Transverse colon (tissue), 4 donors: ENCODE results near the gene CCDC88C. TPM values are rescaled to one million over a fixed set of nuclear protein-coding genes. Genes with fewer than 3 reads are reported as not detected.
A peak's percentile ranks its signal among the peaks of the same experiment; 100 is the strongest.

Experiments used
- DNase-seq: peaks from one replicate; pipeline ENCODE4 v3.0.0-alpha.2; 2019
- H3K27ac ChIP-seq, 4 donors: fragments of 200-600 bp; sonication (generic); 2 replicates each; pipeline ENCODE4 v1.5.1; 2016 to 2018; ENCODE audit warnings: inconsistent platforms in 4 of 4
- H3K27me3 ChIP-seq: fragments of 200-600 bp; sonication (generic); 2 replicates; pipeline ENCODE4 v1.5.1; 2017; ENCODE audit warnings: inconsistent platforms
- H3K36me3 ChIP-seq, 4 donors: fragments of 200-600 bp; sonication (generic); 2 replicates each; pipeline ENCODE4 v1.5.1; 2017 to 2019; ENCODE audit warnings: inconsistent platforms in 4 of 4
- H3K4me1 ChIP-seq, 4 donors: fragments of 200-600 bp; sonication (generic); 2 replicates each; pipeline ENCODE4 v1.5.1; 2017 to 2020; ENCODE audit warnings: inconsistent platforms in 4 of 4
- H3K4me3 ChIP-seq, 4 donors: fragments of 200-600 bp; sonication (generic); 1 replicate in 1 of 4; 2 replicates in 3 of 4; pipeline versions ENCODE4 v1.5.1 to v1.6.1; 2017 to 2019; ENCODE audit warnings: inconsistent platforms in 4 of 4
- H3K9me3 ChIP-seq, 2 donors: fragments of 200-600 bp; sonication (generic); 2 replicates each; pipeline ENCODE4 v1.5.1; 2017 to 2019; ENCODE audit warnings: inconsistent platforms in 2 of 2
- CTCF ChIP-seq, 5 experiments: fragments of 200-600 bp in 3 of 5; fragments of 450-650 bp in 2 of 5; sonication (generic) in 3 of 5; IDR thresholded peaks; 1 replicate in 2 of 5; 2 replicates in 3 of 5; pipeline ENCODE4 v1.5.1; 2016 to 2017; ENCODE audit warnings: antibody characterized with exemption in 5 of 5, inconsistent platforms in 3 of 5, mild to moderate bottlenecking in 2 of 5, moderate library complexity in 1 of 5
- EP300 ChIP-seq: sonication (generic); formaldehyde crosslinking; IDR thresholded peaks from one replicate; pipeline ENCODE4 v1.6.1; 2017; ENCODE audit warnings: antibody characterized with exemption, low read depth
- POLR2A ChIP-seq: fragments of 450-650 bp; IDR thresholded peaks from one replicate; pipeline ENCODE4 v1.6.1; 2016; ENCODE audit warnings: antibody characterized with exemption, mild to moderate bottlenecking, moderate library complexity
- POLR2AphosphoS5 ChIP-seq, 3 donors: sonication (generic); formaldehyde crosslinking; IDR thresholded peaks; one replicate each; pipeline ENCODE4 v1.6.1; 2016; ENCODE audit warnings: antibody characterized with exemption in 3 of 3
- WGBS, 2 donors: methylation state at CpG; one replicate each; pipeline ENCODE4 v1.1.5; 2018; ENCODE audit warnings: low coverage in 1 of 2; 5-methylcytosine and 5-hydroxymethylcytosine counted together
- in situ Hi-C, 4 donors: fragments of 200-750 bp; cut with MboI; loops; one replicate each; pipeline versions ENCODE4 v1.15.0 to v1.15.1; 2017; ENCODE audit warnings: low sequenced_read_pairs in 3 of 4, low pct_ligation_motif_present in 1 of 4, low pct_unique_long_range_greater_than_20kb in 1 of 4
- intact Hi-C: fragments of 100-400 bp; cut with DNase I; formaldehyde crosslinking; loops from one replicate; pipeline ENCODE4 v1.15.1; 2023; ENCODE audit warnings: low total_unique reads
- total RNA-seq, 4 donors: library from RNA; depleted of rRNA; stranded (reverse); fragments of >200 nt; gene quantifications; one replicate each; pipeline ENCODE4 v1.1.0, GENCODE V29; 2016

The CCDC88C gene
- total RNA-seq, 4 donors from 2014 or later = 29.5 to 171 (median 60.3) TPM

GRCh38 chr14:91371011-91371989, 46.3 kb downstream of the CCDC88C start:
- 47 to 84% methylated on average over 3 to 17 of the region's 19 CpGs for WGBS, 2 donors
- in situ Hi-C loops (no loop called here), intact Hi-C loops (no loop called here)
- Histone ChIP-seq H3K4me1 (peaks cover 7 to 50% (median 25%) of the 10 kb centered on the region in 4 donors), H3K9me3 (no peaks in the 10 kb centered on the region), H3K36me3 (no peaks in the 10 kb centered on the region), H3K4me3 (no peak overlapping the region), H3K27ac (peak overlapping the region in 3 of 4 donors; percentile 27 to 51 (median 31)), H3K27me3 (no peaks in the 10 kb centered on the region)
- no peak for DNase-seq
- TF ChIP-seq EP300 = no peak
- TF ChIP-seq POLR2A = no peak
- no peak for TF ChIP-seq POLR2AphosphoS5 (IDR thresholded peaks at IDR 0.05)
- no peak for TF ChIP-seq CTCF (IDR thresholded peaks at IDR 0.05)

GRCh38 chr14:91369628-91370445, 47.8 kb downstream of the CCDC88C start:
- peak overlapping the region in 3 of 4 donors; percentile 14 to 43 (median 31) for H3K27ac ChIP-seq
- no peaks in the 10 kb centered on the region for H3K9me3 ChIP-seq
- TF ChIP-seq CTCF (IDR thresholded peaks at IDR 0.05) (no peak), POLR2A (no peak), EP300 (no peak)
- in situ Hi-C loops (no loop called here), intact Hi-C loops (no loop called here)
- no peaks in the 10 kb centered on the region for H3K36me3 ChIP-seq
- no peak overlapping the region for H3K4me3 ChIP-seq
- no peaks in the 10 kb centered on the region for H3K27me3 ChIP-seq
- DNase-seq = no peak
- 38 to 42% methylated on average over 4 to 24 of the region's 24 CpGs for WGBS, 2 donors
- H3K4me1 ChIP-seq = peaks cover 7 to 44% (median 21%) of the 10 kb centered on the region in 4 donors

- Histone ChIP-seq H3K4me3 (no peak overlapping the region), H3K36me3 (no peaks in the 10 kb centered on the region), H3K27me3 (no peaks in the 10 kb centered on the region), H3K9me3 (no peaks in the 10 kb centered on the region), H3K4me1 (peaks cover 7 to 39% (median 19%) of the 10 kb centered on the region in 4 donors), H3K27ac (peak overlapping the region in 1 of 4 donors; percentile 37)
- 90% methylated on average over 19 of the region's 19 CpGs; no CpG with 5 or more reads in 1 of the 2 donors for WGBS, 2 donors
- in situ Hi-C loops = no loop called here
- DNase-seq = no peak
- TF ChIP-seq POLR2A = no peak
- TF ChIP-seq CTCF (IDR thresholded peaks at IDR 0.05) = no peak
- TF ChIP-seq POLR2AphosphoS5 (IDR thresholded peaks at IDR 0.05) = no peak
- TF ChIP-seq EP300 = no peak
- intact Hi-C loops = no loop called here
Observed at GRCh38 chr14:91368776-91369416, 48.7 kb downstream of the CCDC88C start.
